NCI-H2171 (cell line): ENCODE results near the gene IQGAP2.
"Not testable (repeated sequence)": the region's sequence is repeated elsewhere in the genome, so short reads cannot be mapped to it uniquely, and the experiment has no call there.

Experiments used
- DNase-seq: peaks from one replicate; lab custom pipeline; 2025; lab: John Stamatoyannopoulos, UW

The IQGAP2 gene

GRCh38 chr5:76579166-76579937 lies 176.3 kb downstream of the IQGAP2 start:
- DNase-seq: no peak

GRCh38 chr5:76580981-76581380 lies 177.9 kb downstream of the IQGAP2 start:
- no peak for DNase-seq

GRCh38 chr5:76582230-76583162 lies 179.4 kb downstream of the IQGAP2 start:
- DNase-seq: no peak

- DNase-seq: no peak
These were observed 180.3 kb downstream of the IQGAP2 start for GRCh38 chr5:76583163-76584047.

GRCh38 chr5:76585783-76586217 lies 182.7 kb downstream of the IQGAP2 start:
- DNase-seq: no peak

GRCh38 chr5:76586531-76586930 lies 183.4 kb downstream of the IQGAP2 start:
- no peak for DNase-seq

GRCh38 chr5:76590027-76590426 lies 186.9 kb downstream of the IQGAP2 start:
- no peak for DNase-seq

GRCh38 chr5:76591366-76591765 lies 188.3 kb downstream of the IQGAP2 start:
- DNase-seq: no peak

- no peak for DNase-seq
These were observed 189.6 kb downstream of the IQGAP2 start for GRCh38 chr5:76592692-76593091.

GRCh38 chr5:76594107-76594506 lies 191.0 kb downstream of the IQGAP2 start:
- DNase-seq: no peak

- no peak for DNase-seq
These were observed 192.8 kb downstream of the IQGAP2 start for GRCh38 chr5:76595755-76596481.

GRCh38 chr5:76598531-76598930 lies 195.4 kb downstream of the IQGAP2 start:
- DNase-seq: no peak

GRCh38 chr5:76600716-76601115 lies 197.6 kb downstream of the IQGAP2 start:
- DNase-seq: no peak

GRCh38 chr5:76601470-76601869 lies 198.4 kb downstream of the IQGAP2 start:
- DNase-seq: peak; percentile 12

GRCh38 chr5:76602094-76602726 lies 199.1 kb downstream of the IQGAP2 start:
- no peak for DNase-seq

GRCh38 chr5:76603991-76604390 lies 200.9 kb downstream of the IQGAP2 start:
- DNase-seq: not testable (repeated sequence)

GRCh38 chr5:76604838-76605237 lies 201.8 kb downstream of the IQGAP2 start:
- no peak for DNase-seq

- DNase-seq: no peak
These were observed 203.6 kb downstream of the IQGAP2 start for GRCh38 chr5:76606701-76607100.

- DNase-seq: no peak
These were observed 204.3 kb downstream of the IQGAP2 start for GRCh38 chr5:76607353-76607871.

GRCh38 chr5:76608833-76609232 lies 205.7 kb downstream of the IQGAP2 start:
- no peak for DNase-seq

GRCh38 chr5:76610196-76610595 lies 207.1 kb downstream of the IQGAP2 start:
- DNase-seq: no peak
